ENCODE data around the gene SPON1.

DNA sequence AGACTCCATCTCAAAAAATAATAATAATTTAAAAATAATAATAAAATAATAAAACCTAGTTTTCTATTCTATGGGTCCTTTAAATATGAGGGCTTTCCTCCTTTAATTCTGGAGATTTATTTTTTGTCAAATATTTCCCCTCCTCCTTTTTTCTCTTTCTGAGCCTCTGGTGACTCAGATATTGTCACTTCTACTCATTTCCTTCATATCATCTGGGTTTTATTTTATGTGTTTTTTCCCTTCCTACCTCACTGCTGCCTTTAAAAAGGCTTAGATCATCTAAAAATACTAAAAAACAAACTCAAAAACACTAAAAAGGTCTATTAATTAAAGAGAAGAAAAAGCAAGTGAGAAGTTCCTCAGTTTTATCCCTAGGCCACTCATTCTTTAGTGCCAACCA lies 138.9 kb downstream of the SPON1 start:
- TF ChIP-seq, protein P1, sequence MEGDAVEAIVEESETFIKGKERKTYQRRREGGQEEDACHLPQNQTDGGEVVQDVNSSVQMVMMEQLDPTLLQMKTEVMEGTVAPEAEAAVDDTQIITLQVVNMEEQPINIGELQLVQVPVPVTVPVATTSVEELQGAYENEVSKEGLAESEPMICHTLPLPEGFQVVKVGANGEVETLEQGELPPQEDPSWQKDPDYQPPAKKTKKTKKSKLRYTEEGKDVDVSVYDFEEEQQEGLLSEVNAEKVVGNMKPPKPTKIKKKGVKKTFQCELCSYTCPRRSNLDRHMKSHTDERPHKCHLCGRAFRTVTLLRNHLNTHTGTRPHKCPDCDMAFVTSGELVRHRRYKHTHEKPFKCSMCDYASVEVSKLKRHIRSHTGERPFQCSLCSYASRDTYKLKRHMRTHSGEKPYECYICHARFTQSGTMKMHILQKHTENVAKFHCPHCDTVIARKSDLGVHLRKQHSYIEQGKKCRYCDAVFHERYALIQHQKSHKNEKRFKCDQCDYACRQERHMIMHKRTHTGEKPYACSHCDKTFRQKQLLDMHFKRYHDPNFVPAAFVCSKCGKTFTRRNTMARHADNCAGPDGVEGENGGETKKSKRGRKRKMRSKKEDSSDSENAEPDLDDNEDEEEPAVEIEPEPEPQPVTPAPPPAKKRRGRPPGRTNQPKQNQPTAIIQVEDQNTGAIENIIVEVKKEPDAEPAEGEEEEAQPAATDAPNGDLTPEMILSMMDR (IDR thresholded peaks at IDR 0.05): no peak
- TF ChIP-seq, protein P2, sequence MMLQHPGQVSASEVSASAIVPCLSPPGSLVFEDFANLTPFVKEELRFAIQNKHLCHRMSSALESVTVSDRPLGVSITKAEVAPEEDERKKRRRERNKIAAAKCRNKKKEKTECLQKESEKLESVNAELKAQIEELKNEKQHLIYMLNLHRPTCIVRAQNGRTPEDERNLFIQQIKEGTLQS (CRISPR knock-in tag; conservative IDR thresholded peaks at IDR 0.05): no peak
- TF ChIP-seq FOXJ3 (CRISPR knock-in tag; IDR thresholded peaks at IDR 0.05; ENCODE audit: borderline replicate concordance) (no peak), MYBL2 (CRISPR knock-in tag; IDR thresholded peaks at IDR 0.05) (no peak), FOXK1 (CRISPR knock-in tag; IDR thresholded peaks at IDR 0.05) (no peak), IRF2 (CRISPR knock-in tag; IDR thresholded peaks at IDR 0.05; ENCODE audit: borderline replicate concordance, low read depth) (no peak), ZNF263 (CRISPR knock-in tag; IDR thresholded peaks at IDR 0.05; ENCODE audit: low read depth) (no peak)
- TF ChIP-seq, protein P3, sequence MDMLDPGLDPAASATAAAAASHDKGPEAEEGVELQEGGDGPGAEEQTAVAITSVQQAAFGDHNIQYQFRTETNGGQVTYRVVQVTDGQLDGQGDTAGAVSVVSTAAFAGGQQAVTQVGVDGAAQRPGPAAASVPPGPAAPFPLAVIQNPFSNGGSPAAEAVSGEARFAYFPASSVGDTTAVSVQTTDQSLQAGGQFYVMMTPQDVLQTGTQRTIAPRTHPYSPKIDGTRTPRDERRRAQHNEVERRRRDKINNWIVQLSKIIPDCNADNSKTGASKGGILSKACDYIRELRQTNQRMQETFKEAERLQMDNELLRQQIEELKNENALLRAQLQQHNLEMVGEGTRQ (CRISPR knock-in tag; IDR thresholded peaks at IDR 0.05): no peak
- TF ChIP-seq, protein P4, sequence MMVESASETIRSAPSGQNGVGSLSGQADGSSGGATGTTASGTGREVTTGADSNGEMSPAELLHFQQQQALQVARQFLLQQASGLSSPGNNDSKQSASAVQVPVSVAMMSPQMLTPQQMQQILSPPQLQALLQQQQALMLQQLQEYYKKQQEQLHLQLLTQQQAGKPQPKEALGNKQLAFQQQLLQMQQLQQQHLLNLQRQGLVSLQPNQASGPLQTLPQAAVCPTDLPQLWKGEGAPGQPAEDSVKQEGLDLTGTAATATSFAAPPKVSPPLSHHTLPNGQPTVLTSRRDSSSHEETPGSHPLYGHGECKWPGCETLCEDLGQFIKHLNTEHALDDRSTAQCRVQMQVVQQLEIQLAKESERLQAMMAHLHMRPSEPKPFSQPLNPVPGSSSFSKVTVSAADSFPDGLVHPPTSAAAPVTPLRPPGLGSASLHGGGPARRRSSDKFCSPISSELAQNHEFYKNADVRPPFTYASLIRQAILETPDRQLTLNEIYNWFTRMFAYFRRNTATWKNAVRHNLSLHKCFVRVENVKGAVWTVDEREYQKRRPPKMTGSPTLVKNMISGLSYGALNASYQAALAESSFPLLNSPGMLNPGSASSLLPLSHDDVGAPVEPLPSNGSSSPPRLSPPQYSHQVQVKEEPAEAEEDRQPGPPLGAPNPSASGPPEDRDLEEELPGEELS (CRISPR knock-in tag; IDR thresholded peaks at IDR 0.05): no peak
- TF ChIP-seq, protein P5, sequence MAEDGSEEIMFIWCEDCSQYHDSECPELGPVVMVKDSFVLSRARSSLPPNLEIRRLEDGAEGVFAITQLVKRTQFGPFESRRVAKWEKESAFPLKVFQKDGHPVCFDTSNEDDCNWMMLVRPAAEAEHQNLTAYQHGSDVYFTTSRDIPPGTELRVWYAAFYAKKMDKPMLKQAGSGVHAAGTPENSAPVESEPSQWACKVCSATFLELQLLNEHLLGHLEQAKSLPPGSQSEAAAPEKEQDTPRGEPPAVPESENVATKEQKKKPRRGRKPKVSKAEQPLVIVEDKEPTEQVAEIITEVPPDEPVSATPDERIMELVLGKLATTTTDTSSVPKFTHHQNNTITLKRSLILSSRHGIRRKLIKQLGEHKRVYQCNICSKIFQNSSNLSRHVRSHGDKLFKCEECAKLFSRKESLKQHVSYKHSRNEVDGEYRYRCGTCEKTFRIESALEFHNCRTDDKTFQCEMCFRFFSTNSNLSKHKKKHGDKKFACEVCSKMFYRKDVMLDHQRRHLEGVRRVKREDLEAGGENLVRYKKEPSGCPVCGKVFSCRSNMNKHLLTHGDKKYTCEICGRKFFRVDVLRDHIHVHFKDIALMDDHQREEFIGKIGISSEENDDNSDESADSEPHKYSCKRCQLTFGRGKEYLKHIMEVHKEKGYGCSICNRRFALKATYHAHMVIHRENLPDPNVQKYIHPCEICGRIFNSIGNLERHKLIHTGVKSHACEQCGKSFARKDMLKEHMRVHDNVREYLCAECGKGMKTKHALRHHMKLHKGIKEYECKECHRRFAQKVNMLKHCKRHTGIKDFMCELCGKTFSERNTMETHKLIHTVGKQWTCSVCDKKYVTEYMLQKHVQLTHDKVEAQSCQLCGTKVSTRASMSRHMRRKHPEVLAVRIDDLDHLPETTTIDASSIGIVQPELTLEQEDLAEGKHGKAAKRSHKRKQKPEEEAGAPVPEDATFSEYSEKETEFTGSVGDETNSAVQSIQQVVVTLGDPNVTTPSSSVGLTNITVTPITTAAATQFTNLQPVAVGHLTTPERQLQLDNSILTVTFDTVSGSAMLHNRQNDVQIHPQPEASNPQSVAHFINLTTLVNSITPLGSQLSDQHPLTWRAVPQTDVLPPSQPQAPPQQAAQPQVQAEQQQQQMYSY (CRISPR knock-in tag; IDR thresholded peaks at IDR 0.05): no peak
- TF ChIP-seq, protein P6, sequence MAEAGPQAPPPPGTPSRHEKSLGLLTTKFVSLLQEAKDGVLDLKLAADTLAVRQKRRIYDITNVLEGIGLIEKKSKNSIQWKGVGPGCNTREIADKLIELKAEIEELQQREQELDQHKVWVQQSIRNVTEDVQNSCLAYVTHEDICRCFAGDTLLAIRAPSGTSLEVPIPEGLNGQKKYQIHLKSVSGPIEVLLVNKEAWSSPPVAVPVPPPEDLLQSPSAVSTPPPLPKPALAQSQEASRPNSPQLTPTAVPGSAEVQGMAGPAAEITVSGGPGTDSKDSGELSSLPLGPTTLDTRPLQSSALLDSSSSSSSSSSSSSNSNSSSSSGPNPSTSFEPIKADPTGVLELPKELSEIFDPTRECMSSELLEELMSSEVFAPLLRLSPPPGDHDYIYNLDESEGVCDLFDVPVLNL (CRISPR knock-in tag; IDR thresholded peaks at IDR 0.05; ENCODE audit: borderline replicate concordance, low read depth): no peak
- TF ChIP-seq, protein P7, sequence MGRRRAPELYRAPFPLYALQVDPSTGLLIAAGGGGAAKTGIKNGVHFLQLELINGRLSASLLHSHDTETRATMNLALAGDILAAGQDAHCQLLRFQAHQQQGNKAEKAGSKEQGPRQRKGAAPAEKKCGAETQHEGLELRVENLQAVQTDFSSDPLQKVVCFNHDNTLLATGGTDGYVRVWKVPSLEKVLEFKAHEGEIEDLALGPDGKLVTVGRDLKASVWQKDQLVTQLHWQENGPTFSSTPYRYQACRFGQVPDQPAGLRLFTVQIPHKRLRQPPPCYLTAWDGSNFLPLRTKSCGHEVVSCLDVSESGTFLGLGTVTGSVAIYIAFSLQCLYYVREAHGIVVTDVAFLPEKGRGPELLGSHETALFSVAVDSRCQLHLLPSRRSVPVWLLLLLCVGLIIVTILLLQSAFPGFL (CRISPR knock-in tag; IDR thresholded peaks at IDR 0.05; ENCODE audit: borderline replicate concordance): no peak
